GM12872 (cell line): Measurements from ENCODE around the gene MED29.

Experiments used
- CTCF ChIP-seq: IDR thresholded peaks from 3 replicates; pipeline ENCODE4 v1.5.1; 2011; ENCODE audit warnings: low read depth, mild to moderate bottlenecking, low read length, moderate library complexity; ENCODE audit not compliant: insufficient read depth

The MED29 gene

GRCh38 chr19:39417463-39418181 is 26.4 kb downstream of the MED29 start:
- no peak for TF ChIP-seq CTCF

- TF ChIP-seq CTCF: no peak
Observed at GRCh38 chr19:39419003-39419402, 27.8 kb downstream of the MED29 start.

GRCh38 chr19:39420769-39421168 is 29.6 kb downstream of the MED29 start:
- no peak for TF ChIP-seq CTCF

- TF ChIP-seq CTCF: no peak
Observed at GRCh38 chr19:39422020-39422419, 30.8 kb downstream of the MED29 start.

- no peak for TF ChIP-seq CTCF
Observed at GRCh38 chr19:39423258-39424086, 32.3 kb downstream of the MED29 start.

GRCh38 chr19:39424934-39425333 is 33.8 kb downstream of the MED29 start:
- no peak for TF ChIP-seq CTCF

- TF ChIP-seq CTCF: no peak
Observed at GRCh38 chr19:39425744-39426143, 34.6 kb downstream of the MED29 start.
